BLaER1 (cell line): ENCODE results near the gene KCP.

Experiments used
- H3K27ac ChIP-seq: shearing (Covaris generic); formaldehyde crosslinking; 2 replicates; pipeline ENCODE4 v1.8.1; 2022
- H3K27me3 ChIP-seq: shearing (Covaris generic); formaldehyde crosslinking; 2 replicates; pipeline ENCODE4 v1.8.1; 2022
- H3K36me3 ChIP-seq: shearing (Covaris generic); formaldehyde crosslinking; 2 replicates; pipeline ENCODE4 v1.8.1; 2022
- H3K4me1 ChIP-seq: shearing (Covaris generic); formaldehyde crosslinking; 2 replicates; pipeline ENCODE4 v1.8.1; 2022
- H3K4me2 ChIP-seq: shearing (Covaris generic); formaldehyde crosslinking; 2 replicates; pipeline ENCODE4 v1.8.1; 2022
- H3K4me3 ChIP-seq: shearing (Covaris generic); formaldehyde crosslinking; 2 replicates; pipeline ENCODE4 v1.8.1; 2022
- H3K9ac ChIP-seq: shearing (Covaris generic); formaldehyde crosslinking; 2 replicates; pipeline ENCODE4 v1.8.1; 2022
- H3K9me3 ChIP-seq: shearing (Covaris generic); formaldehyde crosslinking; 2 replicates; pipeline ENCODE4 v1.8.1; 2022
- H4K20me1 ChIP-seq: shearing (Covaris generic); formaldehyde crosslinking; 2 replicates; pipeline ENCODE4 v1.8.1; 2022
- Cebpa-rat ChIP-seq: shearing (Covaris generic); IDR thresholded peaks from 2 replicates; pipeline ENCODE4 v1.8.1; 2022

Gene KCP

DNA sequence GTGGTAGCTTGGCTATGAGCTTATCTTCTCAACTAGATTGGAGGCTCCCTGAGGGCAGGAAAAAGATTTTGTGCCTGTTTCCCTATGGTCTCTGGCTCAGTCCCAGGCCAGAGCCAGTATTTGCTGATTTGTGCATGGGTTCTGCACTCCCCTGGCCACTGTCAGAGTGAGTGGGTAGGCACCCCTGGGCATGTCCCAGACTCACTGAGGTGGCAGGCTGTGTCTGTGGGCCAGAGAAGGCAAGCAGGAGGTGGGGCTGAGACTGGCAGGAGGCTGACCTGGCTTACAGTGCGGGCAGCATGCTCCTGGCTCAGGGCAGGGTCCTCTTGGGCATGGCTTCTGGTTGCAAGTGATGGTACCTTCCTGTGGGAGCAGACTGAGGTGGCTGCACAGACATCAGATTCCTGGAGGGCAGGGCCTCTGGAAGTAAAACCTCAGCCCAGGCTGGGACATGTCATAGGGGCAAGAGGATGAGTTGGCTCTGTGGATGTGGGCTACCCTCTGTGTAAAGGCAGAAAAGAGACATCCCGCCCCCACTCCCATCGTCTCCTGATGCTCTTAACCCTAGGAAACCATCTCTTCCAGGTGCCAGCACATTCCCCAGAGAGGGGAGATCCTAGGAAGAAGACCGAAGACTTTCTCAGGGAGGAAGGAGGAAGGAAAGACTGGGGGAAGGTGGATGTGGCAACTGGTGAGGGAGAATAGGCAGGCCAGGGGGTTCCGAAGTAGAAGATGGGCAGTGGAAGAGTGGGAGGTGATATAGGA lies 4.3 kb downstream of the KCP start:
- peaks cover 23% of the 10 kb centered on the region for H3K27me3 ChIP-seq
- H3K4me3 ChIP-seq = no peak overlapping the region
- H3K9me3 ChIP-seq = no peaks in the 10 kb centered on the region
- H3K9ac ChIP-seq = no peak overlapping the region
- H3K4me1 ChIP-seq = peaks cover 22% of the 10 kb centered on the region
- no peak overlapping the region for H3K27ac ChIP-seq
- no peak for TF ChIP-seq Cebpa-rat
- H4K20me1 ChIP-seq = no peaks in the 10 kb centered on the region
- no peak overlapping the region for H3K4me2 ChIP-seq
- H3K36me3 ChIP-seq = no peaks in the 10 kb centered on the region

DNA sequence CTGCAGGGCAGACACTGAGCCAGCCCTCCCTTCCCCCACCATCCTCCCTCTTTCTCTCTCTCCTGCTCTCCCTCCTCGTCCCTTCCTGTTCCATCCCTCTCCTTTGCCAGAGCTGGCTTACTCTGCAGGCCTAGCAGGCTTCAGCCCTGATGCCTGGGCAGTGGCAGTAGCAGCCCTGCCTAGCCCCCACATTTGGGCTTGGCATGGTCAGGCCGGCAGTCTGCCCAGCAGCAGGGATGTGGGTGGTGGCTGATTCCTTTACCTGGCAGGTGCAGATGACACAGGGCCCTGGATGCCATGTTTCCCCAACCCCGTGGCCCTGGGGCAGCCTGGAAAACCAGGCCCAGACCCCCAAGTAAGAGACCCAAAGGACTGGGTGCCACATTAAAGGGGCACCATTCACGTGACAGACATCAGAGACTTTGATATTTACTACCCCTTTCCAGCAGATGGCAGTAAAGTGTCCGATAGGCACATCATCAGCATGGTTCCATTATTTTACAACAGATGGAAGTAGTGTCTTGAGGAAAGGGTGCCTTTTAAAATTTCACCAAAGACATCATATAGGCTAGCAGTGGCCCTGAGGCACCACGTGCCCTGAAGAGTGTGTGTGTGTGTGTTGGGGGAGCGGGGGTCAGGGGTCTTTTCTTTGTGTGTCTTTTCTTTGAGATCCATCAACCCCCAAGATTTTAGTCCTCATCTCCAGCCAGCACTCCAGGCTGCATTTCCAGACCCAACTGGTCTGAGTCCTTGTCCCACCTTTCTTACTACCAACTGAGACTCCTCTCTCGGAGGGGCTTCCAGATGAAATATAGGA lies 5.9 kb downstream of the KCP start:
- Histone ChIP-seq H3K9me3 (peaks cover 10% of the 10 kb centered on the region), H3K4me3 (no peak overlapping the region), H4K20me1 (no peaks in the 10 kb centered on the region), H3K4me2 (peak overlapping the region; percentile 11; the same call in 1 of the 2 replicates), H3K27ac (no peak overlapping the region), H3K36me3 (no peaks in the 10 kb centered on the region), H3K27me3 (peaks cover 7% of the 10 kb centered on the region), H3K4me1 (peaks cover 7% of the 10 kb centered on the region), H3K9ac (no peak overlapping the region)
- TF ChIP-seq Cebpa-rat = no peak

DNA sequence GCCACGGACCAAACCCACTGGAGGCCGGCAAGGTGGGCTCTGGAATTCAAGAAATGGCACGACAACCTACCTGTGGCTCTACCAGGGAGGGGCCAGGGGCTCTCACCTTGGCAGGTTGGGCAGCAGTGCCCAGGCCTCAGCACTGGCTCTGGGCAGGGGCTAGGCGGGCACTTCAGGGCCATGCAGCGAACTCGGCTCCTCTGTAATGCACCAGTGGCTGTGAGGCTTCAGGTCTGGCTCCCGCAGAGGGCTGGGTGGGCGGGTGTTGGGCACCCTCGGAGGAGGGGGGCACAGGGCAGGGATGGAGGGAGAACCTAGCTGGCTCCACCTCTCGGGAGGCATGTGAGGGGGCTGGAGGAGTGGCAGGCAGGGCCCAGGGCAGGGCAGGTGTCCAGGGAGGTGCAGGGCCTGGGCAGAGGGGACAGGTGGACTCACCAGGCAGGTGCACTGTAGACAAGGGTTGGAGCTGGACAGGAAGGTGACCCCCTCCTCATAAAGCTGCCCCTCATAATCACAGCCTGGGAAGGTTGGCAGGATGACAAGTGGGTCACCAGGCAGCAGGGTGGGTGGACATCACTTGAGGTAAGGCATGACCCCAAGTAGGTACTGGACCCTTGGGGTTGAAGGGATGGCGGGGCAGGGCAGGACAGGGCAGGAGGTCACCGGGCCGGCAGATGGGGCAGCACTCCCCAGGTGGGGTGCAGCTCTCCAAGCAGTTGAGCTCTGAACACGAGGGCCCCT lies 6.7 kb downstream of the KCP start:
- Histone ChIP-seq H3K9me3 (peaks cover 18% of the 10 kb centered on the region), H3K4me1 (no peaks in the 10 kb centered on the region), H3K4me3 (no peak overlapping the region), H3K4me2 (no peak overlapping the region), H3K27ac (no peak overlapping the region), H4K20me1 (no peaks in the 10 kb centered on the region), H3K9ac (no peak overlapping the region), H3K27me3 (no peaks in the 10 kb centered on the region; the same call in 1 of the 2 replicates), H3K36me3 (no peaks in the 10 kb centered on the region)
- no peak for TF ChIP-seq Cebpa-rat

DNA sequence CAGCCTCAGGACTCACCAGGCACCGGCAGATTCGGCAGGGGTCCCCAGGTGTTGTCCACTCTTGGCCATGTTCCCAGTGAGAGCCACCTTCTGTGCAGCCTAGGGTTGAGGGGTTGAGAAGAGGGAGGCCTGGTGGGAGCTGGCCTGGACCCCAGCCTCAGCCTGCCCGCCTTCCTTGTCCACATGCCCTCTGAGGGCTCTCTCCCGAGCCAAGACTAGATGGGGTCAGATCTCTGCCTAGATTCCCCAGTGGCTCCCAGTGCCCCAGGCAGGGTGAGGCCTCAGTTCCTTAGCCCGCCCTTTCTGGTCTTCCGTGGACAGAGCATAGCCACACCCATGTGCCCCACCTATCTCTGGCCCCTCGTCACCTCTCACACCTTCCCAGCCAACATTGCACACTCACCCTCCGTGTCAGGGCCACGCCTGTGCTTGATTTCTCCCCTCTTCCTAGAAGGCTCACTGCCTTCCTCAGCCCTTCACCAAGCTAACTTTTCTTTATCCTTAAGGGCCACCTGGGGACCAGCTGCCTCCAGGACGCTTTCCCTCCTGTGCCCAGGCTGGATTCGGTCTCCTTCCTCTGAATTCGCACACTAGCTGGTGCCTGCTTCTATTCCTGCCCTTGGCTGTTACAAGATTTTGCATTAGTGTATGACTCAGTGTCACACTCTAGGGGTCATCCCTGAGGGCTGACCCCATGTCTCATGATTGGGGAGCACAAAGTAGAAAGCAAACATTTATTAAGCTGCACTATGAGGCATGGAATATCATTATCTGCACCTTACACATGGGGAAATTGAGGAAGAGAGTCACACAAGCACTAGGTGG lies 7.5 kb downstream of the KCP start:
- Histone ChIP-seq H3K36me3 (no peaks in the 10 kb centered on the region), H3K4me2 (no peak overlapping the region), H3K9me3 (peaks cover 26% of the 10 kb centered on the region), H4K20me1 (no peaks in the 10 kb centered on the region), H3K27ac (no peak overlapping the region), H3K4me1 (no peaks in the 10 kb centered on the region), H3K9ac (no peak overlapping the region), H3K27me3 (no peaks in the 10 kb centered on the region), H3K4me3 (no peak overlapping the region)
- no peak for TF ChIP-seq Cebpa-rat

DNA sequence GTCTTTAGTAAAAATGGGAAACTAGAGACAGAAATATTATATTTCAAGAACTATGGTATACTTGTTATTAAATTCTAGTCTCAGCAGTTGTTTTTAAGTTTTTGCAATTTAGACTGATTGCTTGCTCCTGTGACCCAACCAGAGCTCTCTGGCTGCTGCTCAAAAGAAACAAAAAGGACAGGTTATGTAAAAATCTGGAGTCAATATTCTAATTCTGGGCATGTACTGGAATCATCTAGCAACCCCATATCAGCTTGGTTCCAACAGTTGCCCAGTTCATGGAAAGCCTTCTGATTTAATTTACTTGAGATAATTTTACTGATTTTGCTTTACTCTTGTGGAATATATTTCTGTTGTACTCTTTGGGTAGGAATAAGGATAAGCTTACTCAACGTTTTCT lies 10.3 kb downstream of the KCP start:
- no peaks in the 10 kb centered on the region for H3K4me1 ChIP-seq
- peaks cover 27% of the 10 kb centered on the region for H3K9me3 ChIP-seq
- H3K27me3 ChIP-seq = no peaks in the 10 kb centered on the region
- H4K20me1 ChIP-seq = no peaks in the 10 kb centered on the region
- H3K4me3 ChIP-seq = no peak overlapping the region
- no peaks in the 10 kb centered on the region for H3K36me3 ChIP-seq
- TF ChIP-seq Cebpa-rat = no peak
- H3K27ac ChIP-seq = no peak overlapping the region
- no peak overlapping the region for H3K9ac ChIP-seq
- H3K4me2 ChIP-seq = no peak overlapping the region

DNA sequence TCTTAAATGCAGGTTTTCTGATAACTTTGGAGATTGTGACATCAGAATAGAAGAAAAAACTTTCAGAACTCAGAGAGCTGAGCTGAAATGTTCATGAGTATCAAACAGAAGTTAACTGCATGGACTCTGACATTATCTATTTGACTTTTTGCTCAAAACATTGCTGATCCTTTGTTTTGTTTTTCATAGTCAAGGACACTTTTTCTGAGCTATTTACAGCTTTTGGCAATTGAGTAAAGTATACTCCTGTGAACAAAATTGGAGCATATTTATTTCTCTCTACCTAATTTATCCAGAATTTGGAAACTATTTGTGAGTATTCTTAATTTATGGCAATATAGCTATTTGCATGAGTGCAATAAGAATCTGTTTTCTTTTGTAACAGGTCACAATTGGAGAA lies 11.1 kb downstream of the KCP start:
- Histone ChIP-seq H4K20me1 (no peaks in the 10 kb centered on the region), H3K36me3 (no peaks in the 10 kb centered on the region), H3K4me3 (no peak overlapping the region), H3K27me3 (no peaks in the 10 kb centered on the region), H3K27ac (no peak overlapping the region), H3K4me1 (no peaks in the 10 kb centered on the region), H3K4me2 (no peak overlapping the region), H3K9ac (no peak overlapping the region), H3K9me3 (peaks cover 27% of the 10 kb centered on the region)
- no peak for TF ChIP-seq Cebpa-rat

DNA sequence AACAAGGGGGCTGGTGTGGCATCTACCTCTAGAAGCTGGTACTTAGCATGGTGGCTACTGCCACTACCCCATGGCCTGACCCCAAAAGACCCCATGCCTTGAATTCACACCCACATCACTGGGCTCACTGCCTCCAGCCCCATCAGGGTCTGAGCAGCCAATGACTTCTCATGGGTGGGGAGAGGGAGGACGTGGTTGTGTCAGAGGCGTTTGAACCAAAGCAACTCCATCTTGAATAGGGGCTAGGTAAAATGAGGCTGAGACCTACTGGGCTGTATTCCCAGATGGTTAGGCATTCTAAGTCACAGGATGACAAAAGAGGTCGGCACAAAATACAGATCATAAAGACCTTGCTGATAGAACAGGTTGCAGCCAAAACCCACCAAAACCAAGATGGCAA lies 15.2 kb downstream of the KCP start:
- H3K4me1 ChIP-seq = no peaks in the 10 kb centered on the region
- H3K36me3 ChIP-seq = no peaks in the 10 kb centered on the region
- H3K9ac ChIP-seq = no peak overlapping the region
- H3K27me3 ChIP-seq = peaks cover 21% of the 10 kb centered on the region
- TF ChIP-seq Cebpa-rat = no peak
- peaks cover 22% of the 10 kb centered on the region for H3K9me3 ChIP-seq
- H3K4me2 ChIP-seq = no peak overlapping the region
- H3K4me3 ChIP-seq = no peak overlapping the region
- H4K20me1 ChIP-seq = no peaks in the 10 kb centered on the region
- no peak overlapping the region for H3K27ac ChIP-seq

DNA sequence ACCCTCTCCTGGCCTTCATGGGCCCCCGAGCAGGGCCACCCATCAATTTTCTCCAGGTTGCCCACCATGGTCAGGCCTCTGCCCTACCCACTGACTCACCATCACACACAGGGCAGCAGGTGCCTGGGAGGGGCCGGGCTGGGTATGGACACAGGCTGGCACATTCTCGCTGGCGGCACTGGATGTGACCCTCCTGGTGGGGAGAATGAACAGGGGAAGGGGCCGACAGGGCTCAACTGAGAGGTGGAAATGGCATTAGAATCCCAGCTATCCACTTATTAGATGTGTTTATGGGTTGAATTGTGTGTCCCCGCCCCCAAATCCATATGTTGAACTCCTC lies 16.4 kb downstream of the KCP start:
- TF ChIP-seq Cebpa-rat = no peak
- Histone ChIP-seq H3K4me3 (no peak overlapping the region), H3K9ac (no peak overlapping the region), H3K27ac (no peak overlapping the region), H3K4me2 (no peak overlapping the region), H3K4me1 (no peaks in the 10 kb centered on the region), H3K36me3 (no peaks in the 10 kb centered on the region), H3K9me3 (peaks cover 12% of the 10 kb centered on the region), H3K27me3 (peaks cover 34% of the 10 kb centered on the region), H4K20me1 (no peaks in the 10 kb centered on the region)
